Neural cell (in vitro differentiated cells): ENCODE data around the gene PARM1.

Experiments used
- TF ChIP-seq, protein P1 (sequence below): fragments of 450-650 bp; IDR thresholded peaks from 2 replicates; pipeline ENCODE4 v1.5.1; 2014; ENCODE audit warnings: antibody characterized with exemption, mild to moderate bottlenecking, moderate library complexity; ENCODE audit not compliant: poor library complexity, severe bottlenecking
- TF ChIP-seq, protein P2 (sequence below): IDR thresholded peaks from 2 replicates; pipeline ENCODE4 v1.6.1; 2012; ENCODE audit warnings: borderline replicate concordance

DNA sequence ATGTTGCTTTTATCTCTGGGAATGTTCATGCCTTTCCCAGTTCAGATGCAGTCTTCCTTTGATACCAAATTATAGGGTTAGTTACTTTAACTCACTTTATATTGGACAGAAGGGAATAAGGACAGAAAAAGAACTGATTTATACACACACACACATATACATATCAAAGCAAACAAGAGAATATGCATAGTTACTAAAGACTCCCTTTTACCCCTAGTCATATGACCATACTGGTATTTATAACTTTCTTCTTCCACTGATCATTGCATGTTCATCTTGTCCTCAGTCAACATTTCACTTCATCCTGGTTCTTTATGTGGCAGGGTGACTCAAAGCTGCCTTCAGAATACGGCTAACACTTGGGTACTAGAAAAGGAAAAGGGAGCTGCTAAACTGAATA is 120.4 kb downstream of the PARM1 start:
- TF ChIP-seq, protein P1, sequence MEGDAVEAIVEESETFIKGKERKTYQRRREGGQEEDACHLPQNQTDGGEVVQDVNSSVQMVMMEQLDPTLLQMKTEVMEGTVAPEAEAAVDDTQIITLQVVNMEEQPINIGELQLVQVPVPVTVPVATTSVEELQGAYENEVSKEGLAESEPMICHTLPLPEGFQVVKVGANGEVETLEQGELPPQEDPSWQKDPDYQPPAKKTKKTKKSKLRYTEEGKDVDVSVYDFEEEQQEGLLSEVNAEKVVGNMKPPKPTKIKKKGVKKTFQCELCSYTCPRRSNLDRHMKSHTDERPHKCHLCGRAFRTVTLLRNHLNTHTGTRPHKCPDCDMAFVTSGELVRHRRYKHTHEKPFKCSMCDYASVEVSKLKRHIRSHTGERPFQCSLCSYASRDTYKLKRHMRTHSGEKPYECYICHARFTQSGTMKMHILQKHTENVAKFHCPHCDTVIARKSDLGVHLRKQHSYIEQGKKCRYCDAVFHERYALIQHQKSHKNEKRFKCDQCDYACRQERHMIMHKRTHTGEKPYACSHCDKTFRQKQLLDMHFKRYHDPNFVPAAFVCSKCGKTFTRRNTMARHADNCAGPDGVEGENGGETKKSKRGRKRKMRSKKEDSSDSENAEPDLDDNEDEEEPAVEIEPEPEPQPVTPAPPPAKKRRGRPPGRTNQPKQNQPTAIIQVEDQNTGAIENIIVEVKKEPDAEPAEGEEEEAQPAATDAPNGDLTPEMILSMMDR: no peak
- TF ChIP-seq, protein P2, sequence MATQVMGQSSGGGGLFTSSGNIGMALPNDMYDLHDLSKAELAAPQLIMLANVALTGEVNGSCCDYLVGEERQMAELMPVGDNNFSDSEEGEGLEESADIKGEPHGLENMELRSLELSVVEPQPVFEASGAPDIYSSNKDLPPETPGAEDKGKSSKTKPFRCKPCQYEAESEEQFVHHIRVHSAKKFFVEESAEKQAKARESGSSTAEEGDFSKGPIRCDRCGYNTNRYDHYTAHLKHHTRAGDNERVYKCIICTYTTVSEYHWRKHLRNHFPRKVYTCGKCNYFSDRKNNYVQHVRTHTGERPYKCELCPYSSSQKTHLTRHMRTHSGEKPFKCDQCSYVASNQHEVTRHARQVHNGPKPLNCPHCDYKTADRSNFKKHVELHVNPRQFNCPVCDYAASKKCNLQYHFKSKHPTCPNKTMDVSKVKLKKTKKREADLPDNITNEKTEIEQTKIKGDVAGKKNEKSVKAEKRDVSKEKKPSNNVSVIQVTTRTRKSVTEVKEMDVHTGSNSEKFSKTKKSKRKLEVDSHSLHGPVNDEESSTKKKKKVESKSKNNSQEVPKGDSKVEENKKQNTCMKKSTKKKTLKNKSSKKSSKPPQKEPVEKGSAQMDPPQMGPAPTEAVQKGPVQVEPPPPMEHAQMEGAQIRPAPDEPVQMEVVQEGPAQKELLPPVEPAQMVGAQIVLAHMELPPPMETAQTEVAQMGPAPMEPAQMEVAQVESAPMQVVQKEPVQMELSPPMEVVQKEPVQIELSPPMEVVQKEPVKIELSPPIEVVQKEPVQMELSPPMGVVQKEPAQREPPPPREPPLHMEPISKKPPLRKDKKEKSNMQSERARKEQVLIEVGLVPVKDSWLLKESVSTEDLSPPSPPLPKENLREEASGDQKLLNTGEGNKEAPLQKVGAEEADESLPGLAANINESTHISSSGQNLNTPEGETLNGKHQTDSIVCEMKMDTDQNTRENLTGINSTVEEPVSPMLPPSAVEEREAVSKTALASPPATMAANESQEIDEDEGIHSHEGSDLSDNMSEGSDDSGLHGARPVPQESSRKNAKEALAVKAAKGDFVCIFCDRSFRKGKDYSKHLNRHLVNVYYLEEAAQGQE: no peak
